Mucosa of descending colon (tissue), 3 donors: ENCODE data around the gene NXNL1. TPM values are rescaled to one million over a fixed set of nuclear protein-coding genes. Genes with fewer than 3 reads are reported as not detected.

Source experiments
- ATAC-seq: fragments of 200-7000 bp; cut with Tn5 transposase; one replicate; pipeline ENCODE4 v1.9.1; 2020; ENCODE audit warnings: mild to moderate bottlenecking, moderate library complexity
- DNase-seq, 3 donors: peaks; one replicate each; pipeline ENCODE4 v3.0.0-alpha.2; 2020
- H3K36me3 ChIP-seq: fragments of 200-600 bp; one replicate; pipeline ENCODE4 v1.8.0; 2021; ENCODE audit warnings: low read depth, mild to moderate bottlenecking
- H3K4me1 ChIP-seq: fragments of 200-600 bp; one replicate; pipeline ENCODE4 v1.8.0; 2021; ENCODE audit warnings: low read depth, mild to moderate bottlenecking
- H3K4me3 ChIP-seq: fragments of 200-600 bp; one replicate; pipeline ENCODE4 v1.8.0; 2021; ENCODE audit warnings: mild to moderate bottlenecking
- H3K9me3 ChIP-seq: fragments of 200-600 bp; one replicate; pipeline ENCODE4 v1.8.0; 2021; ENCODE audit warnings: mild to moderate bottlenecking
- CTCF ChIP-seq: fragments of 200-600 bp; IDR thresholded peaks from one replicate; pipeline ENCODE4 v1.8.0; 2022; ENCODE audit warnings: antibody characterized with exemption, mild to moderate bottlenecking
- intact Hi-C, 2 donors: fragments of 100-400 bp; cut with DNase I in 1 of 2; cut with micrococcal nuclease in 1 of 2; formaldehyde crosslinking; loops; one replicate each; pipeline versions ENCODE4 v1.11.0 to v1.11.1; 2022; cut with DNase I, micrococcal nuclease
- total RNA-seq, 3 donors: library from RNA; stranded (reverse); fragmentation: NEBNext Ultra II Directional in 2 of 3; extraction: Animal tissue kit (Norgen Biotek cat#: 25700) in 2 of 3; gene quantifications; one replicate each; pipeline versions ENCODE4 v1.2.1 to v1.2.4, GENCODE V29; 2021 to 2023
- donor health status: DM: no; HTN: no; CAD: no; lungs with moderate emphysema.
- donor health status: DM: no; HTN: no; CAD: no.
- donor health status: DM: no; HTN: yes; CAD: no.

NXNL1 gene
- total RNA-seq, 3 donors from 2014 or later = not detected

- no peaks in the 10 kb centered on the region for H3K9me3 ChIP-seq
- ATAC-seq (no peak), DNase-seq (no peak)
- no peak for TF ChIP-seq CTCF
- H3K4me3 ChIP-seq = no peak overlapping the region
- peaks cover 6% of the 10 kb centered on the region for H3K4me1 ChIP-seq
- intact Hi-C loops = no loop called here
- H3K36me3 ChIP-seq = no peaks in the 10 kb centered on the region
Observed at GRCh38 chr19:17415121-17415520, 45.6 kb downstream of the NXNL1 start.

GRCh38 chr19:17414097-17414496 is 46.6 kb downstream of the NXNL1 start:
- DNase-seq = no peak
- TF ChIP-seq CTCF = no peak
- Histone ChIP-seq H3K4me3 (no peak overlapping the region), H3K4me1 (peaks cover 4% of the 10 kb centered on the region), H3K36me3 (no peaks in the 10 kb centered on the region), H3K9me3 (no peaks in the 10 kb centered on the region)
- ATAC-seq = no peak
- intact Hi-C loops = no loop called here

- Histone ChIP-seq H3K9me3 (no peaks in the 10 kb centered on the region), H3K36me3 (no peaks in the 10 kb centered on the region), H3K4me1 (no peaks in the 10 kb centered on the region), H3K4me3 (no peak overlapping the region)
- no peak for DNase-seq
- TF ChIP-seq CTCF = no peak
- ATAC-seq = no peak
- intact Hi-C loops = no loop called here
Observed at GRCh38 chr19:17411801-17412200, 48.9 kb downstream of the NXNL1 start.

GRCh38 chr19:17409990-17410389 is 50.7 kb downstream of the NXNL1 start:
- ATAC-seq (no peak), DNase-seq (no peak)
- no peak overlapping the region for H3K4me3 ChIP-seq
- intact Hi-C loops = no loop called here
- TF ChIP-seq CTCF = no peak
- H3K36me3 ChIP-seq = no peaks in the 10 kb centered on the region
- H3K9me3 ChIP-seq = no peaks in the 10 kb centered on the region
- H3K4me1 ChIP-seq = no peaks in the 10 kb centered on the region

GRCh38 chr19:17406887-17407196 is 53.9 kb downstream of the NXNL1 start:
- DNase-seq = no peak
- H3K36me3 ChIP-seq = no peaks in the 10 kb centered on the region
- ATAC-seq = peak; percentile 5
- H3K4me1 ChIP-seq = no peaks in the 10 kb centered on the region
- no peak for TF ChIP-seq CTCF
- no peaks in the 10 kb centered on the region for H3K9me3 ChIP-seq
- intact Hi-C loops = no loop called here
- H3K4me3 ChIP-seq = no peak overlapping the region
